Type B pancreatic cell (in vitro differentiated cells): ENCODE results near the gene NDUFA12. TPM values are rescaled to one million over a fixed set of nuclear protein-coding genes. Genes with fewer than 3 reads are reported as not detected.
"Not testable (repeated sequence)": the region's sequence is repeated elsewhere in the genome, so short reads cannot be mapped to it uniquely, and the experiment has no call there.

Experiments
- DNase-seq: peaks from one replicate; pipeline ENCODE4 v3.0.0; 2021; ENCODE audit warnings: mixed read lengths; ENCODE audit not compliant: unreplicated experiment; ENCODE audit errors: extremely low spot score
- H3K27ac Mint-ChIP-seq: 2 replicates; pipeline ENCODE4 v1.8.0; 2021; ENCODE audit warnings: mild to moderate bottlenecking, mixed read lengths
- H3K27me3 Mint-ChIP-seq: 2 replicates; pipeline ENCODE4 v1.8.0; 2021; ENCODE audit warnings: mixed read lengths
- H3K36me3 Mint-ChIP-seq: 2 replicates; pipeline ENCODE4 v1.8.0; 2021; ENCODE audit warnings: mixed read lengths
- H3K4me1 Mint-ChIP-seq: one replicate; pipeline ENCODE4 v1.8.0; 2021; ENCODE audit warnings: mixed read lengths; ENCODE audit not compliant: unreplicated experiment
- H3K4me3 Mint-ChIP-seq: 2 replicates; pipeline ENCODE4 v1.8.0; 2021; ENCODE audit warnings: mild to moderate bottlenecking, mixed read lengths
- H3K9me3 Mint-ChIP-seq: 2 replicates; pipeline ENCODE4 v1.8.0; 2021; ENCODE audit warnings: mixed read lengths
- CTCF ChIP-seq: fragments of 200-600 bp; sonication (generic); conservative IDR thresholded peaks from 2 replicates; pipeline ENCODE4 v1.5.0; 2021; ENCODE audit warnings: antibody characterized with exemption, mild to moderate bottlenecking
- total RNA-seq: library from RNA; stranded (reverse); gene quantifications from 2 replicates; pipeline ENCODE4 v1.2.1, GENCODE V29; 2021; ENCODE audit warnings: low replicate concordance

NDUFA12 gene
- total RNA-seq, 1 donor from 2014 or later = 109 TPM

- no peak for TF ChIP-seq CTCF
- Mint-ChIP-seq H3K4me3 (no peak overlapping the region), H3K27ac (no peak overlapping the region)
Observed at GRCh38 chr12:94990222-94990621, 13.3 kb downstream of the NDUFA12 start.

GRCh38 chr12:94988471-94988870 lies 15.0 kb downstream of the NDUFA12 start:
- H3K9me3 Mint-ChIP-seq = no peaks in the 10 kb centered on the region
- H3K27me3 Mint-ChIP-seq = no peaks in the 10 kb centered on the region
- TF ChIP-seq CTCF = no peak
- H3K36me3 Mint-ChIP-seq = peaks cover 25% of the 10 kb centered on the region
- DNase-seq = no peak
- no peak overlapping the region for H3K27ac Mint-ChIP-seq
- no peaks in the 10 kb centered on the region for H3K4me1 Mint-ChIP-seq
- no peak overlapping the region for H3K4me3 Mint-ChIP-seq

More at GRCh38 chr12:94990222-94990621, 13.3 kb downstream of the NDUFA12 start:
- H3K9me3 Mint-ChIP-seq = no peaks in the 10 kb centered on the region
- no peaks in the 10 kb centered on the region for H3K4me1 Mint-ChIP-seq
- peaks cover 21% of the 10 kb centered on the region for H3K36me3 Mint-ChIP-seq
- H3K27me3 Mint-ChIP-seq = no peaks in the 10 kb centered on the region
- no peak for DNase-seq

- Mint-ChIP-seq H3K27ac (no peak overlapping the region), H3K4me1 (no peaks in the 10 kb centered on the region), H3K36me3 (peaks cover 26% of the 10 kb centered on the region), H3K4me3 (no peak overlapping the region), H3K9me3 (no peaks in the 10 kb centered on the region), H3K27me3 (no peaks in the 10 kb centered on the region)
- no peak for TF ChIP-seq CTCF
- no peak for DNase-seq
Observed at GRCh38 chr12:94987801-94988200, 15.7 kb downstream of the NDUFA12 start.

- Mint-ChIP-seq H3K4me3 (no peak overlapping the region), H3K4me1 (no peaks in the 10 kb centered on the region), H3K27ac (no peak overlapping the region), H3K36me3 (peaks cover 20% of the 10 kb centered on the region), H3K9me3 (no peaks in the 10 kb centered on the region), H3K27me3 (no peaks in the 10 kb centered on the region)
- TF ChIP-seq CTCF = no peak
- DNase-seq = no peak
Observed at GRCh38 chr12:94987076-94987669, 16.3 kb downstream of the NDUFA12 start.

- H3K27me3 Mint-ChIP-seq, H3K9me3 Mint-ChIP-seq, H3K27ac Mint-ChIP-seq, H3K4me3 Mint-ChIP-seq, DNase-seq, H3K4me1 Mint-ChIP-seq: not testable (repeated sequence)
- peaks cover 15% of the 10 kb centered on the region for H3K36me3 Mint-ChIP-seq
Observed at GRCh38 chr12:94985099-94985498, 18.4 kb downstream of the NDUFA12 start.

- no peak overlapping the region for H3K4me3 Mint-ChIP-seq
- DNase-seq = no peak
- no peaks in the 10 kb centered on the region for H3K27me3 Mint-ChIP-seq
- peaks cover under 1% of the 10 kb centered on the region for H3K4me1 Mint-ChIP-seq
- no peak overlapping the region for H3K27ac Mint-ChIP-seq
- no peak for TF ChIP-seq CTCF
- no peaks in the 10 kb centered on the region for H3K9me3 Mint-ChIP-seq
- H3K36me3 Mint-ChIP-seq = peaks cover 9% of the 10 kb centered on the region
Observed at GRCh38 chr12:94983321-94983720, 20.2 kb downstream of the NDUFA12 start.
